PFSK-1 (cell line): ENCODE measurements around the gene MPPED1.

Source experiments
- FOXP2 ChIP-seq: optimal IDR thresholded peaks from 2 replicates; pipeline ENCODE3; 2011; ENCODE audit warnings: borderline replicate concordance, control low read depth, inconsistent platforms; ENCODE audit not compliant: insufficient read depth; ENCODE audit errors: extremely low read length, extremely low read depth
- POLR2AphosphoS5 ChIP-seq: IDR thresholded peaks from 2 replicates; pipeline ENCODE4 v1.6.1; 2012; ENCODE audit warnings: low read depth, mild to moderate bottlenecking, control low read depth, low read length, moderate library complexity
- REST ChIP-seq, 2 experiments: IDR thresholded peaks; 2 replicates each; pipeline versions ENCODE4 v1.6.1 to v1.8.0; 2011 to 2012; ENCODE audit warnings: low read depth in 2 of 2, low read length in 2 of 2, control low read depth in 1 of 2, inconsistent platforms in 1 of 2, mild to moderate bottlenecking in 1 of 2, moderate library complexity in 1 of 2; ENCODE audit not compliant: insufficient read depth in 1 of 2
- SIN3A ChIP-seq: IDR thresholded peaks from 2 replicates; pipeline ENCODE4 v1.6.1; 2012; ENCODE audit warnings: mild to moderate bottlenecking, low read length, moderate library complexity, borderline replicate concordance; ENCODE audit not compliant: insufficient read depth
- TAF1 ChIP-seq: IDR thresholded peaks from 2 replicates; pipeline ENCODE4 v1.6.1; 2012; ENCODE audit warnings: low read length, control low read depth, borderline replicate concordance; ENCODE audit not compliant: insufficient read depth

MPPED1 gene

GRCh38 chr22:43441751-43442150 is 29.9 kb downstream of the MPPED1 start:
- TF ChIP-seq TAF1 = no peak
- no peak for TF ChIP-seq REST (IDR thresholded peaks at IDR 0.05; ENCODE audit: insufficient read depth in 1 of 2, low read depth in 2 of 2, low read length in 2 of 2)
- TF ChIP-seq SIN3A = no peak
- no peak for TF ChIP-seq POLR2AphosphoS5
- no peak for TF ChIP-seq FOXP2

- no peak for TF ChIP-seq TAF1
These were observed 30.8 kb downstream of the MPPED1 start for GRCh38 chr22:43442386-43443151.

GRCh38 chr22:43443152-43443471 is 31.3 kb downstream of the MPPED1 start:
- TF ChIP-seq REST (IDR thresholded peaks at IDR 0.05; ENCODE audit: insufficient read depth in 1 of 2, low read depth in 2 of 2, low read length in 2 of 2) = no peak
- no peak for TF ChIP-seq SIN3A
- TF ChIP-seq FOXP2 = no peak
- no peak for TF ChIP-seq TAF1
- no peak for TF ChIP-seq POLR2AphosphoS5

- TF ChIP-seq SIN3A (no peak), FOXP2 (no peak)
These were observed 34.4 kb downstream of the MPPED1 start for GRCh38 chr22:43446037-43446803.

GRCh38 chr22:43446916-43447315 is 35.1 kb downstream of the MPPED1 start:
- TF ChIP-seq REST (IDR thresholded peaks at IDR 0.05; ENCODE audit: insufficient read depth in 1 of 2, low read depth in 2 of 2, low read length in 2 of 2) (no peak), SIN3A (no peak), TAF1 (no peak), POLR2AphosphoS5 (no peak), FOXP2 (no peak)

- TF ChIP-seq SIN3A (no peak), POLR2AphosphoS5 (no peak), REST (IDR thresholded peaks at IDR 0.05; ENCODE audit: insufficient read depth in 1 of 2, low read depth in 2 of 2, low read length in 2 of 2) (no peak), FOXP2 (no peak), TAF1 (no peak)
These were observed 35.6 kb downstream of the MPPED1 start for GRCh38 chr22:43447380-43447779.
